GM19397 (cell line): ENCODE results near the gene CRIP3.
"Not testable (repeated sequence)": the region's sequence is repeated elsewhere in the genome, so short reads cannot be mapped to it uniquely, and the experiment has no call there.

Experiments used
- ATAC-seq: cut with Tn5 transposase; IDR thresholded peaks from one replicate; pipeline ENCODE4 v1.9.1; 2021; ENCODE audit warnings: mild to moderate bottlenecking, moderate library complexity; ENCODE audit not compliant: unreplicated experiment

CRIP3 gene

DNA sequence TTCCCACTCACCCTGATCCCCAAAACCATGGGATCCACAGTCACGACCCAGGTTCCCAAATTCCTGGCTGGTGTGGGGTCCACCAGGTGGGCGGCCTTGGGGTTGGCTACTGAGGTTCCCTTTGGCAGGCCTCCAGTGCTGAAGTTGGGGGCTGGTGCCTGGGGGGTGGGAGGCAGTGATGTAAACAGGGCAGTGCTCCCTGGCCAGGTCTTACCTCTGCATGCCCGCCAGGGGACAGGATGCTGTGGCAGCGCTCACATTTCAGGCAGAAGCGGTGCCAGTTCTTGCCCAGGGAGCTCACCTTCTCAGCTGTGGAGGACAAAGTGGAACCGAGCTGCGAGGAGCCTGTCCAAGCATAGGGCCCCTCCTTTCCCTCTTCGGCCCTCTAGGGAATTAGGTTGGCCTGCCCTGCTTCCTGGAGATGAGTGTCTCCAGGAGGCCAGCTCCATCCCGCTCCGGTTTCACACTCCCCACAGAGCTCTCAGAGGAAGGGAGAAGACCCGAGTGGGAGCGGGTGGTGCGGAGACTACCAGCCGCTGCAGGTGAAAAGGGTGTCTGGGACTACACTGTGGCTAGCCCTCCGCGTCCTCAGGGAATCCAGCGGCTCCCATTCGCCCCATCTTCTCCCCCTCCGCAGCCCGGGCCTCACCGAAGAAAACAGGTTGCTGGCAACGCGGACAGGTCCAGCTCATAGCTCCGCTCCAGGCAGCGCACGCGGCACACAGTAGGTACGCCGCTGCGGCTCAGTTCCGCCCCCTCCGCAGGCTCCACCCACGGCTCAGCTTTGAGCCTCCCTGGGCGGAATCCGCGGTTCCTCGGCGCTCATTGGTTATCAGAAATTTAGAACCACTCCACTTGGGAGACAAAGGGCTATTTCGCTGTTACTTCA, at the start of gene CRIP3:
Gene CRIP3 (minus strand): TSS at position 726 of the 889 bp plus-strand sequence. CDS start 34 bp downstream, at position 692.
- no peak for ATAC-seq

GRCh38 chr6:43355862-43356590, 47.4 kb upstream of the CRIP3 start:
- no peak for ATAC-seq

GRCh38 chr6:43351951-43352350, 43.3 kb upstream of the CRIP3 start:
- not testable (repeated sequence) for ATAC-seq

DNA sequence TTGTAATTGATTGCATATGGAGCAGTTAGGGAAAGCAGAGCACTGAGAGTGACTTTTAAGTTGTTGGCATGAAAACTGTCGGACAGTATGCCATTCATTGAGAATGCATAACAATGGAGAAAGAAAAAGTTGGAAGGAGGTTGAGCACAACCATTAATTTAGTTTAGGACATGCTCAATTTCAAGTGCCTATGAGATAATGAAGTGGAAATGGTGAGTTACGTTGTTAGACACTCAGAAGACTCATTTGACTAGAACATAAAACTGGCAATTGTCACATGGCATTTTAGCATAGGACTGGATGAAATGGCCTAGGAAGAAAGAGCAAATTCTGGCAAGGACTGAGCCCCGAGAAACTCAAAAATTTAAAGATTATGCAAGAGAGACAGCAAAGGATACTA, 38.8 kb upstream of the CRIP3 start:
- ATAC-seq: no peak

DNA sequence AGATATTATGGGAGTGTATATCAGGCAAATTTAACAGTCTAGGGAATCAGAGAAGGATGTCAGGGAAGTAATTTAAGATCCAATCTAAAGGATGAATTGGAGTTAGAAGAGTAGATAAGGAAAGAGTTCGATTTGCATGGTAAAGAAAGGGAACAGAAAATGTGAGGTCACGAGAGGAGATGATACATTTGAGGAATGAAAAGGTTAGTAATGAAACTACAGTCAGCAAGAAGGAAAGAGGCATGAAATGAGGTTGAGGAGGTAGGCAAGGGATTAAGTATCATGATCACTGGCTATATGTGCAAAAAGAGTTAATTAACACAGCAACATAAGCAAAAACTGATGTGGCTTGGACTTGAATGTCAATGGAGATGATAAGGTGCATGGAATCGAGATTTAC, 38.4 kb upstream of the CRIP3 start:
- ATAC-seq: no peak

- ATAC-seq: not testable (repeated sequence)
These were observed 37.6 kb upstream of the CRIP3 start for GRCh38 chr6:43346243-43346642.

DNA sequence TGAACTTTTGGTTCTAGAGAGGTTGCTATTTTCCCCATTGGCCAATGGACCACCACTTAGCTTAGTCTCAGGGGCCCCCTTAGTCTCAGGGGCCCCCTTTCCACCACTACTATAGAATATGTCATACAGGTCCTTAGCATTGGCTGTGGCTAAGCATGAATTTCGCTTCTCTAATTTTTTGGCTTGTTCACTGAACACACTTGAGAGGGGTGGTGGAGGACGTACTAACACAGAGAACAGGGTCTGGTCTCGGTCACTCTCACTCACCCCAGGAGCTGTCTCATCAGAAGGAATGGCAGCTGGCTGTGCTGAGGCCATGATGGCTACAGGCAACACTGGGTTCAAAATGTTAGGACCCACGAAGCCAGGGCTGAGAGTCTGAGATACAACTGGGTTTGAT, 30.5 kb upstream of the CRIP3 start:
- peak; percentile 79 for ATAC-seq

DNA sequence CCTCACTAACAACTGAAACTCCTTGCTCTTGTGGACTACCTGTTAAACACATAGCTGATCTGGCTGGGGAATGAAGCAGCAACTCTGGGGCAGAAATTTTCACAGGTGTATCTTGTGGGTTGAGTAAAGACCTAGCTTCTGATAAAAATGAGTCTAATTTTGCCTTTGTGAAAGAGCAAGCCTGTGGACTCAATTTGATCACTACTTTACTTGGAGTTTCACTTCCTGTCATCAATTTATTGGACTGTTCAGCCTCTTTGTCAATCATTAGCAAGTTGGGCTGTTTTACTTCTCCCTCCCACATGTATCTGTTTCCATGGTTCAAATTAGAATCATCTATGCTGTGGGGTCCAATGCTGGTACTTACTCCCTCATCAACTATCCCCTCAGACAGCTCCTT, 29.6 kb upstream of the CRIP3 start:
- ATAC-seq: no peak

GRCh38 chr6:43336382-43336781, 27.8 kb upstream of the CRIP3 start:
- ATAC-seq: no peak

GRCh38 chr6:43335469-43335868, 26.8 kb upstream of the CRIP3 start:
- no peak for ATAC-seq

GRCh38 chr6:43334466-43335095, 26.0 kb upstream of the CRIP3 start:
- ATAC-seq: no peak

- no peak for ATAC-seq
These were observed 23.3 kb upstream of the CRIP3 start for GRCh38 chr6:43331891-43332290.

DNA sequence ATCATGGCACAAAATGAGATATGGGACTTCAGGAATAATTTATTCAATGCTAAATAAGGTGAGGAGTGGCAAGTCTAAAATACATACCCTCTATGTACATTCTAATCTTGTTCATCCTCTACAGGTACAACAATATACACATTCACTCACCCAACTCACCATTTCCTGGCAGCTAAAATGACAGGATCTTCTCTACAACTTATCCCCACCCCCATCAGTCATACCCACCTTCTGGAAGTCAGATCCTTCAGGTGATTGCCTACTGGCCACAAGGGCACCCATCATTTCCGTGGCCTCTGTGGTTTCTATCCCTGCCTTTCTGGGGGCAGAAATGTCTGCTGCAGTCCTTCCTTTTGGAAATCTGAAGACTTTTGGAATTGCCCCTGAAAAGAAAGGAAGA, 22.8 kb upstream of the CRIP3 start:
- no peak for ATAC-seq

DNA sequence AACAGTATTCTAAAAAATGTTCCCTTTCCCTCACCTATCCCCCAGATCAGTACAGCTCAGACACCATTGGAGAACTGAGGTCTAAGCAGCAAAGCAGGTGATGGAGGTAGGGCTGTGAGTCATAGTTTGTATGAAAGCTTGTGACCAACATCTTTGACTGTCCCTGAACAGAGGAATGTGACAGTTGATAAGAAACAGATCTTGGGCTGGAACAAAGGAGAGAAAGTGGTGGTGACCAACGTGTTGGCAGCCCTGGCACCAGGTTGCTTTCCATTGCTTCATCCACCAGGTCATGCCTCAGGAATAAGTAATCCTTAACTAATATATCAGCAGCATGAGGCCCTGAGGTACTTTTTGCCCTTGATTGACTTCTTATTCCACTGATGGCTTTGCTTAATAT, 19.9 kb upstream of the CRIP3 start:
- no peak for ATAC-seq

GRCh38 chr6:43325876-43326275, 17.2 kb upstream of the CRIP3 start:
- no peak for ATAC-seq

DNA sequence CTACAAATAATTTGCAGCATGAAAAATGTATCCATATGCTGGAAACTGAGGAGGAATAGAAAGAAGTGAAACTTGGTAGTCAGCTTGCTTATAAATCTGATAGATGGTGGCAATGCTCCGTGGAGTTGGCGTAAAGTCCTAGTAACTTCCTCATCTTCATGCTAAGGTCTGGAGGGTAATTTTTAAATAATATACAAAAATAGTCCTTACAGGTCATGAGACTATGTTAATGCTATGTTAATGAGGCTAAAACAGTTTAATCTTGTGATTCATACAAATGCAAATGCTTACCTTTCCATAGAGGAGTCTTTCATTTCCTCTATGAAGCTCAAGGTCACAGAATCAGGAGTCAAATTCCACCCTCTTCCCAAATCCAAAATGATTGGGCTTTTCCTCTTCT, 9.4 kb upstream of the CRIP3 start:
- ATAC-seq: no peak

- no peak for ATAC-seq
These were observed 5.2 kb upstream of the CRIP3 start for GRCh38 chr6:43313813-43314212.

GRCh38 chr6:43311666-43312065, 3.0 kb upstream of the CRIP3 start:
- no peak for ATAC-seq

DNA sequence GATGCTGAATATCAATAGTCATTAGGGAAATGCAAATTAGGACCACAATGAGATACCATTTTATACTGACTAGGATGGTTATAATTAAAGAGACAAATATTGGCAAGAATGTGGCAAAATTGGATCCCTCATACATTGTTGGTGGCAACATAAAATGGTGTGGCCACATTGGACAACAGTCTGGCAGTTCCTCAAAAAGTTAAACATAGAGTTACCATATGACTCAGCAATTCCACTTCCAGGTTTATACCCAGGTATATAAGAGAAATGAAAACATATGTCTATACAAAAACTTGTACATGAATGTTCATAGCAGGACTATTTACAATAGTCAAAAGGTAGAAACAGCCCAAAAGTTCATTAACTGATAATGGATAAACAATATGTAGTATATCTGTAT, 2.0 kb upstream of the CRIP3 start:
- no peak for ATAC-seq

- ATAC-seq: no peak
These were observed 1.5 kb upstream of the CRIP3 start for GRCh38 chr6:43310134-43310533.

GRCh38 chr6:43308990-43309477, 408 bp upstream of the CRIP3 start:
- ATAC-seq: no peak
